Pons (tissue), 1 donor: ENCODE results near the gene ZNF41.
"Not testable (repeated sequence)": the region's sequence is repeated elsewhere in the genome, so short reads cannot be mapped to it uniquely, and the experiment has no call there.

Source experiments
- DNase-seq: peaks from one replicate; pipeline ENCODE4 v3.0.0-alpha.2; 2016; ENCODE audit warnings: low spot score

Gene ZNF41

DNA sequence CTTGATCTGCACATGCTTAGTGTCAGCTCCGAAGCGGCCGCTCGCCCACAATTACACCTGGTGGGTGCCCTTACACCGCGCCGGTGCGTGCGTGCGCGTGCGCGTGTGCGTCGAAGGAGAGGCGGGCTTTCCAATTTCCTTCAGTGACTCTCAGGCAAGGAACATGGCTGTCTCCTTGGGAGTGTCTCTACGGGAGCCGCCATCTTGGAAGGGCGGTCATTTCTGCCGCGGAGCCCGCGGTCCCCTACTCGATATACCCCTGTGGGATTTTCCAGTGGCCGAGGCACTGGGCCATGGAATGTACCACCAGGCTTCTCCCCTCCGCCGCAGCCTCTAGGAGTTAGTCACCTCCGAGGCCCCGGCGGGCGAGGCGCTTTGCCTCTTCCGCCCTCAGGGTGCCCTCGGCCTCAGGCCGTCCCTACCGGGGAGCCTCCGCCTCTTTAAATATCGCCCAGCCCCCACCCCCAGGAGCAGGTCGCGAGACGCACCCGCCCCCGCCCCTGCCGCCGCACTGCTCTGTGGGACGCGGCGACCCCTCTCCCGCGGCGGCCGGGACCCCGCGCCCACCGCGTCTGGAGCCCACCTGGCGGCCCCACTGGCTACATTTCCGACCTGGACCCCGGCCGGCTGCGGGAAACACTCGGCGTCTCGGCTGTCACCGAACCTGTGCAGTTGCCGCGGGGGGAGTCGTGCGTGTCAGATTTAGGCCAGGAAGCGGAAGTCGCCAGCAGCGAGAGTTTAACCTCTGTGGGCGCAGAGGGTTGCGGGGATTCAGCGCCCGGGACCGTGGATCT lies at the start of gene ZNF41:
ZNF41 (minus strand) TSS at position 711 of the 794 bp plus-strand sequence. CDS start 15,741 bp downstream, outside the sequence.
- DNase-seq: peak; percentile 69

DNA sequence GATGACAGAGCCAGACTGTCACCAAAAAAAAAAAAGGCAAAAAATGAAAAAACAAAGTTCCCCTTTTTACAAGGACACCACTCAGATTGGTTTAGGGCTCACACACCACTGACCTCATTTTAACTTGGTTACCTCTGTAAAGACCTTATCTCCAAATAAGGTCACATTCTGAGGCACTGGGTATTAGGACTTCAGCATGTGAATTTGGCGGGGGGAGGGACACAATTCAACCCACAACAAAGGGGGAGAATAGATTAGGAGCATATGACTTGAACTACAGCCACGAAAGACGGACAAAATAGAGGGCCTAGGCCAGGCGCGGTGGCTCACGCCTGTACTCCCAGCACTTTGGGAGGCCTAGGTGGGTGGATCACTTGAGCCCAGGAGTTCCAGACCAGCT lies 47.0 kb upstream of the ZNF41 start:
- DNase-seq: no peak

DNA sequence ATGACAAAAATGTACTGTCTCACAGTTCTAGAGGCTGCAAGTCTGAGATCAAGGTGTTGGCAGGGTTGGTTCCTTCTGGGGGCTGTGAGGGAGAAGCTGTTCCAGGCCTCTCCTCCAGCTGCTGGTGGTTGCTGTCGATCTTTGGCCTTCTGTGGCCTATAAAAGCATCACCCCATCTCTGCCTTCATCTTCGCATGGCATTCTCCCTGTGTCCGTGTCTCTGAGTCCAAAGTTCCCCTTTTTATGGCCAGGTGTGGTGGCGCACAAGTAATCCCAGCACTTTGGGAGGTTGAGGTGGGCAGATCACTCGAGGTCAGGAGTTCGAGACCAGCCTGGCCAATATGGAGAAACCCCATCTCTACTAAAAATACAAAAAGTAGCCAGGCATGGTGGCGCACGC lies 46.5 kb upstream of the ZNF41 start:
- DNase-seq: no peak

DNA sequence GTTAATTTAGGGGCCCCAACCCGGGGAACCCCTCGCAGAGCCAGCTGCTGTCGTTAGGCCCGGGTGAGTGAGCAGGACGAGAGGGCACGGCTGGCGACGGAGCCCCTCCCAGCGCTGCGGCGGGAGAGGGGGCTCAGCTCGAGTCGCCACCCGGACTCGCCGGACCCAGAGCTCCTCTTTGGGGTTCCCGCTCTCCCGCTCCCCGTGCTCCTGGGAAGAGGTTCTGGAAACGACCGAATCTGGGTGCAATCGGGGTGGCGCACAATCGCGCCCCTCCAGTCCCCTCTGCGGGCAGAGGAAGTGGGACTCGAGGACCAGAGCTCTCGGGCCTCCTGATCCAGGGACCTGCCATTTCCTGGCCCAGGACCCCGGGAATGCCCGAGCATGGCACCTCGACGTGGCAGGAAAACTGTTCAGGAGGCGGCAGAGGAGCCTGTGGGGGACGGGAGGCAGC lies 40.7 kb upstream of the ZNF41 start:
- DNase-seq: no peak

DNA sequence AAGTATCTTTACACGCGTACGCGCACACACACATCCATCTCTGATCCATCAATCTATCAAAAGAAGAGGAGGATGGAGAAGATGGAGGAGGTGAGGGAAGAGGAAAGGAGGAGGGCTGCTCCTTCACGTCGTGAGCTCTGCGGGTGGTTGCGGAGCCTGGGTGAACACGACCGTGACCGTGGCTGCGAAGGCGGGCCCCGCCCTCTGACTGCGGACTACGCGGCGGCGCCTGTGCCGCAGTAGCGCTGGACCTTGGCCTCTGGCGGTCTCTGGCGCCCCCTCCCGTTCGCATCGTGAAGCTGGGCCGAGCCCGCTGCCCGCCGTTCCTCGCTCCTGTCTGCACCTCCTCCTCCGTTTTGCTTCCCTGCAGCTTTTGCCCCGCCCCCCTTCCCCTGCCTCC lies 40.3 kb upstream of the ZNF41 start:
- DNase-seq: peak; percentile 37

DNA sequence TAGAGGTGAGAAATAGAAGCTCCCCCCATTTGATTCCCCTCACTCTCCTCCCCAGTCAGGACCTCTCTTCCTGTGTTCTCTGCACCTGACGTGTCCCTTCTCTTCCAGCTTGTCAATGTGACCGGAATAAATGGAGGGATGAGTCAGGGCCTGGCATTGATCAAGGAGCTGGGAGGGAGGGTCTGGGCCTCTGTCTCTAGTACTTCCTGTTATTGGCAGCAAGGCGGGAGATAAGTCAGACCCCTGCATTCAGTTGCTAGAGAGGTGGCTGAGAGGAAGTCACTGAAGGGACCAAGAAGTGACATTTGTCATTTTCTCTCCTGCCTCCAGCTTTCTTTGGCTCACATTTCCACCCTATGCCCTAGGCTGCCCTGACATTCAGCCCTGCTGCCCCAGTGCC lies 35.1 kb upstream of the ZNF41 start:
- DNase-seq: no peak

DNA sequence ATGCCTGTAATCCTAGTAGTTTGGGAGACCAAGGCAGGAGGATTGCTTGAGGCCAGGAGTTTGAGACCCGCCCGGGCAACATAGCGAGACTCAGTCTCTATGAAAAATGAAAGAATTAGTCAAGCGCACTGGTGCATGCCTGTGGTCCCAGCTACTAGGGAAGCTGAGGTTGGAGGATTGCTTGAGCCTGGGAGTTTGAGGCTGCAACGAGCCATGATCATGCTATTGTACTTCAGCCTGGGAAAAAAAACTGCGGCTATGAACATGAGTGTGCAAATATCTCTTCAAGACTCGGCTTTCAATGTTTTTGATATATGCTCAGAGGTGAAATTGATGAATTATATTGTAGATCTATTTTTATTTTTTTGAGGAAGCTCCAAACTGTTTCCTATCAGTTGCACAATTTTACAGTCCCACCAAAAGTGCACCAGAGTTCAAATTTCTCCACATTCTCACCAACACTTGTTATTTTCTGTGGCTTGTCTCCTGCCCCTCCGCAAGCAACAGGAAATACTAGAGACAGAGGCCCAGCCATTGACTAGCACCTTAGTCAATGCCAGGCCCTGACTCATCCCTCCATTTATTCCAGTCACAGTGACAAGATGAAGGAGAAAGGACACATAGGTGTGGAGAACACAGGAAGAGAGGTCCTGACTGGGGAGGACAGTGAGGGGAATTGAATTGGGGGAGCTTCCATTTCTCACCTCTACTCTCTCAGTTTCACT lies 33.1 kb upstream of the ZNF41 start:
- DNase-seq: no peak

DNA sequence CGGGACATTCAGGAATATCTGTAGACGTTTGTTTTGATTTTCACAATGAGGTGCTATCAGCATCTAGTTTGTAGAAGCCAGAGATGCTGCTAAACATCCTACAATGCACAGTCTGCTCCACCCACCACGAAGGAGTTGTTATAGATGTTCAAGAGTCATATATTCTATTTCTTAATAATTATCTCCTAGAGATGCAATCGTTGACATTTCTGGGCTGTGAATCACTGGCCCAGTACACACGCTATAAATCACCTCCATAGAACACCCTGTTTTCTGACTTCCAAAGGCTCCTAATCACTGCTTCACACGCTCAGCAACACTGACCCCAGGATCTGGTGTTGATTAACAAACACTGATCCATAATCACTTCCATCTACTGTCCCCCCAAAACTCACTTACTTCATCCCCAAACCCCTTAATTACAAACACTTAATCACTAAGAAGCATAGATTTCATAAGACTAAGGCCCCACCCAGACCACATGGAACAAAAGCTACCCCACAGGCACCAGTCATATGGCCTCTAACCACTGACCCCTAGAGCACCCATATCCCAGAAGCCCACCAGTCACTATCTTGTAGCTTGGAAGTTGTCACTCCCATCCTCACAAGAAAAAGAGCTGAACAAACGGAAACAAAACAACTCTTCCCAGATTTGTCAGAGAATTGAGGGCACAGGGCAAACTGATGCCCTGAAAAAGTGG lies 31.7 kb upstream of the ZNF41 start:
- DNase-seq: no peak

DNA sequence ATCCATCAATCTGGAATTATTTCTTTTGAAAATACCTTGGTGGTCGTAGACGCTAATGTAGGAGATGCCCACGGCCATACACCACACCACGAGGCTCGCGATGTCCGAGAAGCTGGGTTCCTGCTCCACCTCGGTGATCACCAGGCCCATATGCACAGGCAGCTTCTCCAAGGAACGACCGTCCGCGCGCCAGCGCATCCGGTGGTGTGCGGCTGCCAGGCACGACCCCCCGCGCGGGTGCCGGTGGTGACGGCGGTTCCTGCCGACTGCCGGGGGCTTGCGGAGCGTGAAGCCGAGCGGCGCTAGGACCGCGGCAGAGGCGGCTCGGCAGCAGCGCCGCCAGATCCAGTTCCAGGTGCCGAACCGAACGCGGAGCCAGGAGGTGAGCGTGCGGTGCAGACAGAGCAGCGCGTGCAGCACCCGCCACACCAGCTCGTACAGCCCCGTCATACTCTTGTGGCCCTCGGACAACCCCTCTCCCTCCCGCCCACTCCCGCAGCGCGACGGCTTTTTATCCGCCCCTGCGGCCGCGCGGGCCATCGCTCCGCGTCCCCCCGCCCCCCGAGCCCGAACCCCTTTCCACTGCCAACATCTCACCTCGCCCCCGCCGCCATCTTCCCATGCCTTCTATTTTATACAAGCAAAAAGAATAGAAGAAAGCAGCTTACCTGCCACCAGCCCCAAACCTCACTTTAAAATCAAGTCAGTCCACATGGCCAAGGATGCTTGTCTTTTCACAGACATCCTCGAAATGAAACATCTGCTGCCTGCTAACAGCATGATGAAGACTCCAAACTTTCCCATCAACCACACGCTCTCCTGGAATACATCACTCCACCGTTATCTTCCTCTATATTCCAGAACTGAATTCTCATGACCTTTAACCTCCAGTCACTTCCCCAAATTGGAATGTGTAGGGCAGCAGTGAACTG lies 30.3 kb upstream of the ZNF41 start:
- not testable (repeated sequence) for DNase-seq

DNA sequence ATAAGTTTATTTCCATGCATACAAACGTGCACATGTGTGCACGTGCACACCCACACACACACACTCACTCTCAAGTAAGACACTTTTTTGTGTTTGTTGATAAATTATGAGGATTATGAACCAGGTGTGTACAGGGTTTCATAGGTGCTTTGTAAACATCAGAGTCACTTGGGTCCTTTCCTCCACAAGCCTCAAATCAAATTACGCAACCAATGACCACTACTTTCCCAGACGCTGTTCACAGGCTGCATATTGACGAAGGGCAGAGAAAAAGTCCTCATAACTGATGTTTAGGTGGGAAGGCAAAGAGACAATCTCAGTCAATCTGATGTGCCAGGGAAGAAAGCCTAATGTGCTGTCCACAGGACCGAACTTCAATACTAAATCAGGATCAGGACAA lies 29.4 kb upstream of the ZNF41 start:
- not testable (repeated sequence) for DNase-seq

DNA sequence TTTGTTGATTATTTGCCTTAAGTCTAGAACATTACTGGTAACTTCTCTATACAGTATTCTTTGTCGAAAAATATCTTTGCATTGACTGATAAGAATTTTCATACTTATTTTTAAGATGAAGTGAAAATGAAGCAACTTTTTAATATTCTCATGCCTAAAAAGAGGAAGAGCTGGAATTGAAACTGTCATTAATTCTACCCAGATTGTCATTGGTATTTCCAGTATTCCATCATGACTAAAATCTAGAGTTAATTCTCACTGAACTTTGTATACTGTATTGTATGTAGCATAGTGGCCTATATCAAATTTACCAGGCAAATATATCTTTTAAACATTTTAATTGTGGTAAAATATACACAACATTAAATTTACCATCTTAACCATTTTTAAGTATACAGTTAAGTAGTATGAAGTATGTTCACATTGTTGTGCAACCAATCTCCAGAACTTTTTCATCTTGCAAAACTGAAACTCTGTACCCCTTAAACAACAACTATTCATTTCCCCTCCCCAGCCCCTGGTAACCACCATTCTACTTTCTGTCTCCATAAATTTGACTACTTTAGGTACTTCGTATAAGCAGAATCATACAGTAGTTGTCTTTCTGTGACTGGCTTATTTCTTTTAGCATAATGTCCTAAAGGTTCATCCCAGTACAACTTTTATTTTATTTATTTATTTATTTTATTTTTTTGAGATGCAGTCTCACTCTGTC lies 24.3 kb upstream of the ZNF41 start:
- no peak for DNase-seq

DNA sequence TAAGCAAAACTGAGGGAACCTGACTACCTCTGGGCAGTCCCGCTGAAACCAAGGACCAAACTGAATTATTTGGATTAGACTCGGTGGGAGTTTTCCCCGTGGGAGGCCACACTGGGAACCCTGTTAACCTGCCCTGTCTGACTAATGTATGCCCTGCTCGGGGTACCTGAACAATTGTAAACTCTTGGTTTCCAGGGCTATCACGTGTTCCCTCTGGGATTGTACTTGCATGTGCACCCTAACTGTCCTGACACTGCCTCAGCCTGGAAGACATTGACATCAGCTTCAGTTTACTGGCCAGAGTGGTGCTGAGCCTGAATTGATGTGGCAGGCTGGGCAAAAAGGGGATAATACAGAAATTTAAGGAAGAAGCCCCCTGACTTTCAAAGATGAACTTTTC lies 20.1 kb upstream of the ZNF41 start:
- DNase-seq: no peak

DNA sequence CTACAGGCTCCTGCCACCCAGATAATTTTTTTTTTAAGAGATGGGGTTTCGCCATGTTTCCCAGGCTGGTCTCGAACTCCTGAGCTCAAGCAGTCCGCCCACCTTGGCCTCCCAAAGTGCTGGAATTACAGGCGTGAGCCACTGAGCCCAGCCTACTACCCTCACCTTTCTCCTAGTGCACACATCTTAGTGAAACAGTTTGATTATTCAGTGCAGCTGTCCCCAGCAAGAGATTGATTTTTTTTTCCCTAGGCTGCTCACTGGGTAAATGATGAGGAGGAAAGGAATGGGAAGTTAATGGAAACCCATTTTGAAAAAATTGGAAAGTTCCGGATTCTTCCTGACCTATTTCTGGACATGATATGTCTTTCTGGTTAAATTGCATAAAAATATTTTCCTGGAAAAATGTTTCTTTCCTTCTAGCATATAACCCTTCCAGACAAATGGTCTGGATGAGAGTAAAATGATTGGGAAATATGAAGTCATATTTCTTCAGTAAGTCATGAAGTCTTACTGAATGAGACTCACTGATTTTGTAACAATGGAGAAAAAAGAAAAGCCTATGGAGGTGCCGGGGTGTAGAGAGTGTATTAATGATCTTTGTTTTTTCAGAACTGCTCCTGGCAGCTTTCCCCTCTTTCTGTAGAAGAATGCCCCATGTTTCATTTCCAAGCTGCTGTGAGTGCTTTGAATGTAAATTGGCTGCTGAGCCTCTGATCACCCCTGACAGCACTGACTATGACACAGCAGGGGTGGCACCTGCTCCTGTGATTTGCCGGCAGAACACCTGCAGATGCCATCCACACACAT lies 19.5 kb upstream of the ZNF41 start:
- peak; percentile 78 for DNase-seq

DNA sequence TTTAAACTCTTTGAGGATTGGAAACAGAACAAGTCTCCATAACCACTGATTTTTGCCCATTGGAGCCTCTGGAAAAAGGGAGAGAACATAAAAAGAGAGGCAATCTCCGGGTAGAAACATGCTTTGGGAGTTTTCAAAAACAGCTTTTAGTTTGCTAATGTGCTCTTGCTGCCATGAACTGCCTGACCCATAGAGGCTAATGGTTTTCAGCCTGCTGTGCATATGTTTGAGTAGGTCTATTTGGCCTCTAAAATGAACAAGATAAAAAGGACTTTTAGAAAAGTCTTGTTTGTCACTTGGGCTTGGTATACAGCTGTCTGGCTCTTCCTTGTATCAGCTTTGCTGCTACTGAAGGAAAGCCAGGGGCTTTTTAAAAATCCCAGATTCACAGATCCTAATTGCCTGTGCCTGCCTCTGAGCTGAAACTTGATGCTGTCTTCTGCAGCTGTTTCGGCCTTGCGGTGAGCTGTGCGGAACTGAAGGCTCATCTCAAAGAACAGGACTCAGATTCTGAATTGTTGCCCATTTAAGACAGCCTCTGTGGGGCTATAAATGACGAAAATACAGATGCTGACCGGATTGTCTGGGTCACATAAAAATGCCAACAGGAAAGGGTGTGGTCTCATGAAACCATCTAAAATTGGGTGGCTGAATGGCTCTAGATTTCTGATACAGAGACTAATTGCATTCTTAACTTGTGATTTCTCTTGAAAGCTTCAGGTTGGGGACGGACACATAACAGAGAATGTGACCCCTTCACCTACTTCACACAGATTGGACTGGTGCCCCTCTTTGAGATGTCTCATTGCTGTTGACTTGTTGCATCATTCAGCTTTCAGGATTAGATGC lies 18.4 kb upstream of the ZNF41 start:
- DNase-seq: no peak

DNA sequence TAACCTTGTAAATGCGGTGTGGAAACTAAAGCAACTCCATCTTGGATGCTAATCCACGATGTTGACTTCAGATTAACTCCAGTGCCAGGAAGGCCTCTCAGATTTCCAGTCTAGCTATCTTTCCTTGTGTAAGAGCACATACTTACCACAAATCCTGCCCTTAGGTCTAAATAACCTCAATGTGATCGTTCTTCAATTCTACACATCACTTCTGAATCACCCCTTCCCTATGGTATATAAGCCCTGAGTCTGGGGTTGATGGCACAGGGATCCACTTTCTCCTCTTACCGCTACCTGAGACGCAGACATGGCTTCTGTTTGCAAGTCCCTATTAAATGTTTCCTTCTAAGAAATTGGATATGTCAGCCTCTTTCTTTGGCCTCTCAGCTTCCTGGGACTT lies 17.5 kb upstream of the ZNF41 start:
- no peak for DNase-seq

DNA sequence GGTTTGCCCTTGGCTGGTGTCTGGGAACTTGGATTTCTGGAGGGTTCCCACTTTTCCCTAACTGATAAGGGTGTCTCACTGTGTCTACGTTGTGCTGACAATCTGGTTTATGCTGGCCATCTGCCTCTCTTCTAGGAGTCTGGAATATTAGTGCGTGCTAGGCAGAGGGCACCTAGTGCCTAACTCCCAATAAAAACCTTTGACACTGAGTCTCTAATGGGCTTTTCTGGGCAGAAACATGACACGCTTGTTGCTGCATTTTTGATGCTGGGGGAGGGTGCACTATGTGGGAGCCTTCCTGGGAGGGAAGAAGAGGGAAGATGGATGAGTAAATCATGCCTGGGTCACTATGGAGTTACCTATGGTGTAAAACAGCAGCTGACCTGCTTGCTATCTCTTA lies 16.3 kb upstream of the ZNF41 start:
- DNase-seq: no peak

DNA sequence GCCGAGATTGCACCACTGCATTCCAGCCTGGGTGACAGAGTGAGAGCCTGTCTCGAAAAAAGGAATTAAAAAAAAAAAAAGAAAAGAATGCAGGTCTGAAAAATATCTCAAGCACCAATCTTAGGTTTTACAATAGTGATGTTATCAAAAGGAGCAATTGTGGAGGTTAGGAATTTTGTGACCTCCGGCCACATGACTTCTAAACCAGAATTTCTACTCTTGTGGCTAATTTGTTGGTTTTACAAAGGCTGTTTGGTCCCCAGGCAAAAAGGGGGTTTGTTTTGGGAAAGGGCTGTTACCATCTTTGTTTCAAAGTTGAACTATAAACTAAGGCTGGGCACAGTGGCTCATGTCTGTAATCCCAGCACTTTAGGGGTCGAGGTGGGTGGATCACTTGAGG lies 15.4 kb upstream of the ZNF41 start:
- no peak for DNase-seq

DNA sequence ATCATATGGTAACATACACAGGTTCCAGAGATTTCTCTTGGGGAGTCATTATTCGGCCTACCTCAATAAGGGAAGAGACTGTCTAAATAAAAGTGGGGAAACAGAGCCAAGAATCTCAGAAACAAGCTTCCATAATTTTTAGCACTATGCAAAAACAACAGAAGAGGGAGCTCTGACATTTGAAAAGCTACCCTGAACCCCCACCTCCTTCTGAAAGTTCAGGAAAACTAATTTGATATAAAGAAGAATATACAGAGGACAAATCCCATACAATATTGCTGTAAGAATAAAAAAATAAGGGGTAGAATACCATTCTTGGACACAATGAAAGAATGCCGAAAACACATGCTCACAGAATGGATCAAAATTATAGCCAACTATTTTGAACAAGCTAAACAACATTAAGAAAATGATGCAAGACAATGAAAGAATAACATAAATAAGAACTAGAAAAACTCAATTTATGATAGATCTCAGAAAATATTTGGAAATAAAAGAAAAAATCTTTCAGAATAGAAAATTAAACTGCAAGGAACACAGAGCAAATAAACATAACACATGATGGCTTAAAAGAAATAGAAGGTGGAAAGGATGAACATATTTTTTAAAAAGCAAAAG lies 14.4 kb upstream of the ZNF41 start:
- peak; percentile 25 for DNase-seq

DNA sequence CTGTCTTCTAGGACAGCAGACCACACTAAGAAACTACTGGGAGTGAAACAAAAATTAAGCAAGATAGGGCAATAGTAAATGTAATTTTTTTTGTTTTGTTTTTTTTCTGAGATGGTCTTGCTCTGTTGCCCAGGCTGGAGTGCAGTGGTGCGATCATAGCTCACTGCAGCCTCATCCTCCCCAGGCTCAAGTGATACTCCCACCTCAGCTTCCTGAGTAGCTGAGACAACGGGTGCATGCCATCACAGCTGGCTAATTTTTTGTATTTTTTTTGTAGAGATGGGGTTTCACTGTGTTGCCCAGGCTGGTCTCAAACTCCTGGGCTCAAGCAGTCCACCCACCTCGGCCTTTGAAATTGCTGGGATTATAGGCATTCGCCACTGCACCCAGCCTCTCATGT lies 9.1 kb upstream of the ZNF41 start:
- not testable (repeated sequence) for DNase-seq
